CD14-positive monocyte (primary cell): Measurements from ENCODE around the gene SHTN1. TPM values are rescaled to one million over a fixed set of nuclear protein-coding genes. Genes with fewer than 3 reads are reported as not detected.

Experiments used
- DNase-seq, 3 donors: peaks; one replicate each; pipeline ENCODE4 v3.0.0-alpha.2; 2011 to 2022
- H2AFZ ChIP-seq: 2 replicates; pipeline ENCODE4 v1.6.0; 2012; ENCODE audit warnings: mild to moderate bottlenecking, low read depth, low read length, inconsistent platforms; ENCODE audit not compliant: insufficient read depth, poor library complexity, severe bottlenecking
- H3K27ac ChIP-seq, 2 donors: 1 replicate in 1 of 2; 2 replicates in 1 of 2; pipeline ENCODE4 v1.5.1; 2012 to 2013; ENCODE audit warnings: low read length in 2 of 2, control low read depth in 1 of 2, inconsistent platforms in 1 of 2, low read depth in 1 of 2, mild to moderate bottlenecking in 1 of 2
- H3K27me3 ChIP-seq, 2 donors: one replicate each; pipeline versions ENCODE4 v1.6.0 to v1.6.1; 2011 to 2013; ENCODE audit warnings: low read length in 2 of 2; ENCODE audit not compliant: control insufficient read depth in 2 of 2, insufficient read depth in 2 of 2
- H3K36me3 ChIP-seq, 2 donors: replicated peaks in 1 of 2; 1 replicate in 1 of 2; 2 replicates in 1 of 2; pipeline versions ENCODE4 v1.5.1 to v1.6.1; 2012 to 2013; ENCODE audit warnings: low read length in 2 of 2, control low read depth in 1 of 2, inconsistent platforms in 1 of 2, mild to moderate bottlenecking in 1 of 2; ENCODE audit not compliant: insufficient read depth in 2 of 2, control insufficient read depth in 1 of 2
- H3K4me1 ChIP-seq, 2 donors: 1 replicate in 1 of 2; 2 replicates in 1 of 2; pipeline versions ENCODE4 v1.5.1 to v1.6.1; 2012 to 2013; ENCODE audit warnings: low read length in 2 of 2, control low read depth in 1 of 2, inconsistent platforms in 1 of 2, mild to moderate bottlenecking in 1 of 2, moderate library complexity in 1 of 2; ENCODE audit not compliant: insufficient read depth in 2 of 2, control insufficient read depth in 1 of 2
- H3K4me2 ChIP-seq: replicated peaks from 2 replicates; pipeline ENCODE3; 2012; ENCODE audit warnings: low read length, moderate library complexity, mild to moderate bottlenecking; ENCODE audit not compliant: poor library complexity, severe bottlenecking; ENCODE audit errors: extremely low read depth
- H3K4me3 ChIP-seq, 3 experiments: fragments of 200-600 bp in 1 of 3; sonication (generic) in 1 of 3; replicated peaks in 1 of 3; 1 replicate in 2 of 3; 2 replicates in 1 of 3; pipeline ENCODE4 v1.5.1; 2011 to 2013; ENCODE audit warnings: low read length in 3 of 3, mild to moderate bottlenecking in 3 of 3, control low read depth in 2 of 3, low read depth in 2 of 3, inconsistent platforms in 1 of 3, moderate library complexity in 1 of 3
- H3K79me2 ChIP-seq: 2 replicates; pipeline ENCODE4 v1.6.0; 2012; ENCODE audit warnings: mild to moderate bottlenecking, control low read depth, inconsistent platforms, low read length, moderate library complexity; ENCODE audit not compliant: insufficient read depth
- H3K9ac ChIP-seq: 2 replicates; pipeline ENCODE4 v1.6.0; 2017; ENCODE audit warnings: low read length, mild to moderate bottlenecking; ENCODE audit not compliant: insufficient read depth, poor library complexity, severe bottlenecking
- H3K9me3 ChIP-seq, 2 donors: replicated peaks in 1 of 2; 1 replicate in 1 of 2; 2 replicates in 1 of 2; pipeline versions ENCODE4 v1.5.1 to v1.6.1; 2012 to 2013; ENCODE audit warnings: low read length in 2 of 2, control low read depth in 1 of 2; ENCODE audit not compliant: control insufficient read depth in 1 of 2, insufficient read depth in 1 of 2
- H4K20me1 ChIP-seq: 2 replicates; pipeline ENCODE4 v1.6.0; 2012; ENCODE audit warnings: mild to moderate bottlenecking, low read length, control low read depth, moderate library complexity; ENCODE audit not compliant: insufficient read depth
- H3K27ac Mint-ChIP-seq, 7 donors: one replicate each; pipeline ENCODE4 v1.8.0; 2020; ENCODE audit warnings: mild to moderate bottlenecking in 7 of 7, mixed read lengths in 7 of 7, moderate library complexity in 6 of 7, inconsistent platforms in 2 of 7
- H3K27me3 Mint-ChIP-seq, 3 donors: one replicate each; pipeline ENCODE4 v1.8.0; 2021 to 2022; ENCODE audit warnings: low read depth in 3 of 3, mild to moderate bottlenecking in 3 of 3, mixed read lengths in 3 of 3, moderate library complexity in 3 of 3, inconsistent platforms in 1 of 3
- H3K36me3 Mint-ChIP-seq, 2 donors: one replicate each; pipeline ENCODE4 v1.8.0; 2020; ENCODE audit warnings: mixed read lengths in 2 of 2, inconsistent platforms in 1 of 2, mild to moderate bottlenecking in 1 of 2
- H3K4me1 Mint-ChIP-seq: one replicate; pipeline ENCODE4 v1.8.0; 2020; ENCODE audit warnings: mild to moderate bottlenecking, mixed read lengths
- H3K4me3 Mint-ChIP-seq, 2 donors: one replicate each; pipeline ENCODE4 v1.8.0; 2020; ENCODE audit warnings: mild to moderate bottlenecking in 2 of 2, mixed read lengths in 2 of 2, moderate library complexity in 1 of 2
- H3K9me3 Mint-ChIP-seq, 7 donors: one replicate each; pipeline ENCODE4 v1.8.0; 2020 to 2022; ENCODE audit warnings: mixed read lengths in 7 of 7, mild to moderate bottlenecking in 6 of 7, moderate library complexity in 6 of 7, inconsistent platforms in 2 of 7
- CTCF ChIP-seq: fragments of 200-600 bp; IDR thresholded peaks from one replicate; pipeline ENCODE4 v1.8.0; 2022; ENCODE audit warnings: antibody characterized with exemption, mild to moderate bottlenecking
- WGBS: methylation state at CpG from one replicate; pipeline ENCODE4 v1.1.5; 2013; ENCODE audit warnings: missing lambda C conversion rate; ENCODE audit not compliant: insufficient coverage; 5-methylcytosine and 5-hydroxymethylcytosine counted together
- intact Hi-C, 2 donors: fragments of 100-400 bp; cut with micrococcal nuclease; formaldehyde crosslinking; loops; one replicate each; pipeline versions ENCODE4 v1.15.0 to v1.15.1; 2023
- polyA plus RNA-seq, 3 donors: library from polyadenylated mRNA; depleted of rRNA in 1 of 3; unstranded in 2 of 3; stranded (reverse) in 1 of 3; fragments of 300-500 nt in 2 of 3; fragments of >200 nt in 1 of 3; fragmentation: Illumina TruSeq in 2 of 3; gene quantifications; 1 replicate in 2 of 3; 2 replicates in 1 of 3; pipeline ENCODE4 v1.2.3, GENCODE V29; 2012 to 2021

Gene SHTN1
- polyA plus RNA-seq, 3 donors = 14.4 to 22.6 (median 14.9) TPM

GRCh38 chr10:117005527-117006055, 604 bp upstream of the SHTN1 start:
- Mint-ChIP-seq H3K4me1 (peaks cover 40% of the 10 kb centered on the region), H3K4me3 (peak overlapping the region; percentile 90 to 94), H3K36me3 (peaks cover 3 to 7% of the 10 kb centered on the region in 2 donors), H3K27ac (peak overlapping the region in 4 of 7 donors; percentile 35 to 84 (median 39)), H3K27me3 (peaks cover 0 to 13% (median 11%) of the 10 kb centered on the region in 3 donors), H3K9me3 (peaks cover 0 to 4% (median 0%) of the 10 kb centered on the region in 7 donors)
- intact Hi-C loops = loop anchor here (2.0 to 10.0 kb wide), 2 partner anchors 51 to 57 kb away; no protein-coding TSS in a partner anchor
- H2AFZ ChIP-seq = peak overlapping the region; percentile 100
- peak overlapping the region; percentile 75 to 98 (median 91) for H3K4me3 ChIP-seq
- H3K27me3 ChIP-seq = no peaks in the 10 kb centered on the region
- DNase-seq = no peak
- peaks cover 30% of the 10 kb centered on the region for H4K20me1 ChIP-seq
- peaks cover 32 to 54% of the 10 kb centered on the region in 2 donors for H3K4me1 ChIP-seq
- 33% methylated on average over 20 of the region's 21 CpGs for WGBS
- no peak for TF ChIP-seq CTCF
- H3K9me3 ChIP-seq = no peaks in the 10 kb centered on the region
- peak overlapping the region; percentile 89 for H3K4me2 ChIP-seq
- no peaks in the 10 kb centered on the region for H3K36me3 ChIP-seq
- H3K9ac ChIP-seq = peak overlapping the region; percentile 91
- H3K27ac ChIP-seq = peak overlapping the region in 1 of 2 donors; percentile 90
- peaks cover 35% of the 10 kb centered on the region for H3K79me2 ChIP-seq

DNA sequence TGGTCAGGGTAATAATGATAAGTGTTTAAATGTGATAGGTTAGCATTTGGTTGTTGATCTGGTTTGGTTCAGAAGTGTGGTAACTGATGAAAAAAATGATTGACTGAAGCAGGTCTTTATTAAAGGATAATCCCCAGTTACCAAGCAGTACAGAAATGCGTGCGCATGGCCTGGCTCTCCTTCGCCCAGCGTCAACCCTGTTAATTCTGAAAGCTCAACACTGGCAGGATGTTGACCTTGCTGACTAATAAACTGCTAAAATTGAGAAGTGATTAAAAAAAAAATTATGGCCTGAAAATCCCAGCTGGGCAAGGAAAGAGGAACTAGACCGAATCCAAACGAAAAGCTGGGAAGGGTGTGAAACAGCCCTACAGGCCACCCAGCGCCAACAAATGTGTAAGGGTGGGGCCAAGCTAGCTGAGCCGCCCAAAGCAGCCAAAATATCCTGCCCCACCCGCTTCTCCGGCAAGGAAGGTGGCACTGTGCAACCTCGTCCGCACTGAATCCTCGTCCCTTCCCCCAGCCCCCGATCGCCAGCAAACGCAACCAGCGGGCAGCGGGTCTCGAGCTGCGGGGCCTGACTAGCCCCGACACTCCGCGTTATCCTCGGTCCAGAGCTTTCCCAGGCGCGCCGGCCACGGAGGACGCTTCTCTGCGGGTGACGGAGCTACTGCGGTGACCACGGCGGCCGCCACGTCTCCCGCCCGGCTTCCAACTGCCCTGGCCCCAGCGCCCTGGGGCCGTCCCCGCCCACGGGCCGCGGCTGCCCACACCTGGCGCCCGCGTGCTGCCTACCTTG, 561 bp downstream of the SHTN1 start:
- peaks cover 0 to 7% (median 6%) of the 10 kb centered on the region in 3 donors for H3K27me3 Mint-ChIP-seq
- peak overlapping the region; percentile 94 to 96 for H3K4me3 Mint-ChIP-seq
- peak overlapping the region; percentile 89 for H3K4me2 ChIP-seq
- peaks cover 3 to 7% of the 10 kb centered on the region in 2 donors for H3K36me3 Mint-ChIP-seq
- H3K9ac ChIP-seq = peak overlapping the region; percentile 91
- no peak for TF ChIP-seq CTCF
- peak overlapping the region; percentile 75 to 98 (median 91) for H3K4me3 ChIP-seq
- H3K27ac Mint-ChIP-seq = peak overlapping the region; percentile 83 to 92 (median 89)
- H3K36me3 ChIP-seq = no peaks in the 10 kb centered on the region
- H3K9me3 Mint-ChIP-seq = peaks cover 0 to 4% (median 0%) of the 10 kb centered on the region in 7 donors
- H3K79me2 ChIP-seq = peaks cover 44% of the 10 kb centered on the region
- H3K27me3 ChIP-seq = no peaks in the 10 kb centered on the region
- H3K4me1 ChIP-seq = peaks cover 33 to 59% of the 10 kb centered on the region in 2 donors
- peak overlapping the region; percentile 100 for H2AFZ ChIP-seq
- H4K20me1 ChIP-seq = peaks cover 39% of the 10 kb centered on the region
- under 1% methylated on average over 42 of the region's 47 CpGs for WGBS
- peaks cover 46% of the 10 kb centered on the region for H3K4me1 Mint-ChIP-seq
- DNase-seq = peak; percentile 71 to 87 (median 74)
- no peaks in the 10 kb centered on the region for H3K9me3 ChIP-seq
- intact Hi-C loops = loop anchor here (2.0 to 10.0 kb wide), 2 partner anchors 50 to 56 kb away; no protein-coding TSS in a partner anchor
- peak overlapping the region; percentile 88 to 90 for H3K27ac ChIP-seq
